NCI-H2171 treated with DMSO at 0.1 percent for 48 hours (cell line): ENCODE data around the gene INPP1.
A peak's percentile ranks its signal among the peaks of the same experiment; 100 is the strongest.

ENCODE experiments used
- DNase-seq: peaks from one replicate; lab custom pipeline; 2025; lab: John Stamatoyannopoulos, UW

Gene INPP1

DNA sequence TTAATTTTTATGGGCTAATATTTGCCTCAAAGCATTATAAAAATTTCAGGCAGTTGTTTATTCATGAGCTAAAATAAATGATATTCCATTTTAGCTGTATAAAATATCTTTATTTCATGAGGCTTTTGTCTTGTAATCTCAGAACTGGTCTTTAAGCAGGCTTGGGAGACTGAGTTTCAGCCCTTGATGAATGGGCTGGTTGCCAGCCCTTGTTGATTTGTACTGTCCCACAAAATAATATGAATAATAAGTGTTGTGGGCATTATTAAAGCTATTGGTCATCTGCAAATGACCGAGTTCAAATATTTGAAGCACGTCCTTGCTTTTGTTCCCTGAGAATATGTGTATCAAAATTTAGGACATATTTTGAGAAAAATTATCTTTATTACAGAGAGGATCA lies 18.2 kb downstream of the INPP1 start:
- no peak for DNase-seq

DNA sequence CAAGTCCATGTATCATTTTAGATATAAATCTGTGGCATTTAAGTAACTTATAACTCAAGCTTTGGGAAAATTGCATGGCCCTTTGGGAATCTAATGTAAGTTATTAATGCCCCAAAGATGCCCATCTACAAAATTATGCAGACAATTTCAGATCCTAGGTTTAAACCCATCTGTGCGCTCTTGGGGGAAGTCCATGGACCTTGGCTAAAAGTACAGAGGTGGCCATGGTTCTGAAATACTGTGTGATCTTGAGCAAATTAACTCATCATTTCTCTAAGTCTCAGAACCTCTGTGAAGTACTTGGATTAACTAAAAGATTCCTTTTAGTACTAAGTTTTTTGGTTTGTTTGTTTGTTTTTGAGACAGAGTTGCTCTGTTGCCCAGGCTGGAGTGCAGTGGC lies 19.5 kb downstream of the INPP1 start:
- DNase-seq: no peak

DNA sequence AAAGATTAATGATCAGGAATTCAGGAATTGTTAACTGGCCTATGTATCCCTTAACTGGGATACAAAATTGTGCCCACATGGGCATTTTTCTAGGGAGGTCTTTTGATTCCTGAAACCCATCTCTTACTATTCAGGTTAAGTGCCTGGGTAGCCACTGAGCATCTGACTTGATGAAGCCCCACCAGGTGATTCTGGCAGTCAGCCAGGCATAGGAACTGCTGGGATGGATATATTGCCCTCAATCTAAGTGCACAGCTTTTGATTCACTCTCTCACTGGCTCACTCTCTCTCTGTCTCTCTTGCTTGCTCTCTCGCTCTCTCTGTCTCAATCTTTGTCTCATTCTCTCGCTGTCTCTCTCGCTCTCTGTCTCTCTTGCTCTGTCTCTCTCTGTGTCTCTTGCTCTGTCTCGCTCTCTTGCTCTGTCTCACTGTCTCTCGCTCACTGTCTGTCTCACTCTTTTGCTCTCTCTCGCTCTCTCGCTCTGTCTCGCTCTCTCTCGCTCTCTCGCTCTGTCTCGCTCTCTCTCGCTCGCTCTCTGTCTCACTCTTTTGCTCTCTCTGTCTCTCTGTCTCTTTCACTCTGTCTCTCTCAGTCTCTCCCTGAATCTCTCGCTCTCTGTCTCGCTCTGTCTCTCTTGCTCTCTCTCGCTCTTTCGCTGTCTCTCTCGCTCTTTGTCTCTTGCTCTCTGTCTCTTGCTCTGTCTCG lies 22.3 kb downstream of the INPP1 start:
- peak; percentile 13 for DNase-seq

DNA sequence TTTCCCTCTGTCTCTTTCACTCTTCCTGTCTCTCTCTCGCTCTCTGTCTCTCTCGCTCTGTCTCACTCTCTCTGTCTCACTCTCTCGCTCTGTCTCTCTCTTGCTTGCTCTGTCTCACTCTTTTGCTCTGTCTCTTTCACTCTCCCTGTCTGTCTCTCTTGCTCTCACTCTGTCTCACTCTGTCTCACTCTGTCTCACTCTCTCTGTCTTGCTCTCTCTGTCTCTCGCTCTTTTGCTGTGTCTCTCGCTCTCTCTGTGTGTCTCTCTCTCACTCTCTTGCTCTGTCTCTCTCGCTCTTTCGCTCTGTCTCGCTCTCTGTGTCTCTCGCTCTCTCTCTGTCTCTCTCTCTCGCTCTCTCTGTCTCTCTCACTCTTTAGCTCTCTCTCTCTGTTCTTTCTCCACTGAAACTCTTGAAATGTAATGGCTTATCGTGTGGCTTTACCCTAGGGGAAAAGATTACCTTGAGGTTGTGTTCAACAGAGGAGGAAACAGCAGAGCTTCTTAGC lies 22.9 kb downstream of the INPP1 start:
- DNase-seq: no peak

DNA sequence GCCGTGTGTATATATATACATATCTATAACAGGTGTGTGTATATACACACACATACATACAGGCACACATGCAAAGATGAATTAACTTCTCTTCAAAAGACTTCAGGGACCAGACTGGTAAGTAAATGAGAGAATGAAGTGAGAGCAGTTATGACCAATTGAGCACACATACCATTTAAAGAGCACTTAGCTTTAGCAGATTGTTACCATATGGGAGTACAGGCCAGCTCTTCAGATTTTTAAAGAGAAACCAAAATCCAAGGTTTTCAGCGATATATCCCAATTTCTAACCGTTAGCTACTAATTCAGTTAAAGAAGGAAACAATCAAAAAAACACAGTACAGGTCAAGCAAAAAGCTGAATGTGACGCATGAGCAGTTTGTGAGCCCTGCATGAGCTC lies 23.7 kb downstream of the INPP1 start:
- no peak for DNase-seq

DNA sequence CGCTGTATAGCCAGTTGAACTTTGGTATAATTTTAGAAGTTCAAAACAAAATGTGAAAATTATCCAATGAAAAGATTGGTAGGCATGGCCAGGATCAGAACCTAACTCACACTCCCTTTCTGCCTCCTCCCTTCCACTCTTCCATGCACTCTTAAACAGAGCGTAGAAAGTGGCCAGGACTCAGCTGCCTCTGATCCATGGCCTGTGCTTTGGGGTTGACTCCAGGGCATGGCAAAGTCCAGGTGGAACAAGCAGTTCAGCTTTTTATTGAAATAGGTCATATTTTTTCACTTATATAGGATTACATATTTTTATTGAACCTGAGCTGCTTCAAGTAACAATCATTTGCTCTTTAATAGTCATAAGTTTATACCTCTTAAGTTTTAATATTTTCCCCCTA lies 26.2 kb downstream of the INPP1 start:
- no peak for DNase-seq

DNA sequence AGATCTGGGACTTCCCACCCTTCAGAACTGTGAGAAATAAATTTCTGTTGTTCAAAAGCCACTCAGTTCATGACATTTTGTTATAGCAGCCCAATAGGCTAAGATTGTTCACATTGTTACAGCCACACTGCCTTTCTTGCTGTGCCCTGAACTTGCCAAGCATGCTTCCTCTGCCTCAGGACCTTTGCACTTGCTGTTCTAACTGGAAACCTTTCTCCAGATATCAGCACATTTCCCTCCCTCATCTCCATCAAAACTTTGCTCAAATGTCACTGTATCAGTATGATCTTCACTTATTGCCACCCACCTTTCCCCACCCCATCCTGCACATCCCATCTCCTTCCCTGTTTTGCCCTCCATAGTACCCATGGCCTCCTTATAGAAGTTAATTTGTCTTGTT lies 32.7 kb downstream of the INPP1 start:
- no peak for DNase-seq

DNA sequence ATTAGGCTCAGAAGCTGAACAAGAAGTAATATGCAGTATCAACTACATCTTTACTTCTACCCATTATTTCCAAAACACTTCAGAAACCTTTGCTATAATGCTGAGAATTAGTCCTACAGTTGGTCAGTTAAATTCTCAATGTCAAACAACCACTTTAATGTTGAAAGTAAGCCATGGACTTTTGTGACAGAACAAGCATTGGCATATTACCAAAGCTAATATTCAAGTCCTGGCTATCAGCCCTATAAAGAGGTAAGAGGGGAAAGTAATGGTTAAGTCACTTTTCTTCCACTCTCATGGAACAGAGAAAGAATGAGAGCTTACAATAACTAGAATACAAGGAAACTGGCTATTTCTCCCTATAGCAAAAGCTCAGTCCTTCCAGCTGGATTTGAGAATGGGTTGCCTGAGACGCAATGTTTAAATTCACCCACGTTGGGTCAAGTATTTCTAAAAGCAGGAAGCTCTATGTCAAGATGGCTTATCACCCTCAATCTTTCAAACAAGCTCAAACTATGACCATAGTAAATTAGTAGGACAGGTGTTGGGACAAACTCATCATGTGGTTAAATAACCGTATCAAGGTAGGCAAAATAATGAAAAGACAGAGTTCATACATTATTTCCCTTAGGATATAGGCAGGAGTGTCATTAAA lies 33.3 kb downstream of the INPP1 start:
- no peak for DNase-seq

DNA sequence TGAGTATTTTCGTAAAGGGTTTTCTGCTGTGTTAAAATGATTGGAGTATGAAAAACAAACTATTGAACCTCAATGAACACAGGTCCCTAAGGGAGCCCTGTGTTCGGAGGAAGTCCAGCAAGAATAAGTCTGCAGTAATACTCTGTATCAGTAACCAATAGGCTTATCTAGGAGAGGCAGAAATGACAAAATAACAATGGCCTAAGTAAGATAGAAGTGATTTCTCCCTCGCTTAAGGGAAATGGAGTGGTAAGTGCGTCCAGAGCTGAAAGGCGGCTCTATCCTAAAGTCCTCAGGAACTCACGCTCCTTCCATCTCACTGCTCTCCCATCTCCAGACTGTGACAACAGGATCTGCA lies 35.5 kb downstream of the INPP1 start:
- no peak for DNase-seq

DNA sequence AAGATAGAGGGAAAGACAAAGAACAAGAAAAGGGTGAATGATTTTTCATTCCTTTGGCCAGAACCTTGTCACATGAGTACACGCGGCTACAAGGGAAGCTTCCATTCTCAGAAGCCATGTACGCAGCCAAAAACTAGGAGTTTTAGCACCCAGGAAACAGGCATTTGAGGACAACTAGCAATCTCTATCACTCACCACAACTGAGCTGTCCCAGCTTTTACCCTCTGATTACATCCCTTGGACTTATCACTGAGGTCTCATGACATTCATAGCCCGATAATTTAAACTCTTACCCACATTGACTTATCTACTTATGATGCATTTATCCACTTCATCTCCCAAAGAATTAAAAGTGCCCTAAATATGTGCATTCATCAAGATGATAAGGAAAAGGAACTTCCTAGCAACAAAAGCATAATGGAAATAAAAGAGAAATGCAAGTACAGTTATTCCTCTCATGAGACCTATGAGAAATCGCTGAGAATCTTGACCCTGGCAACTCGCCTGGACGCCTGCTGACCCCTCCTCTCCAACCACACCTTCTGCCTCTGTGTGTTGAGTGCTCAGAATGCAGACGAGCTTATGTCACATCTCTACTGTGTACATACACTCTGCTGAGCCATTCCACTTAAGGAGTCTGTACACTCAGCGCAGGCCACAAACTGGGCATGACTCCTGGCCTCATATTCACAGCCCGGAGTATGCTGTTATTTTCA lies 36.0 kb downstream of the INPP1 start:
- no peak for DNase-seq

DNA sequence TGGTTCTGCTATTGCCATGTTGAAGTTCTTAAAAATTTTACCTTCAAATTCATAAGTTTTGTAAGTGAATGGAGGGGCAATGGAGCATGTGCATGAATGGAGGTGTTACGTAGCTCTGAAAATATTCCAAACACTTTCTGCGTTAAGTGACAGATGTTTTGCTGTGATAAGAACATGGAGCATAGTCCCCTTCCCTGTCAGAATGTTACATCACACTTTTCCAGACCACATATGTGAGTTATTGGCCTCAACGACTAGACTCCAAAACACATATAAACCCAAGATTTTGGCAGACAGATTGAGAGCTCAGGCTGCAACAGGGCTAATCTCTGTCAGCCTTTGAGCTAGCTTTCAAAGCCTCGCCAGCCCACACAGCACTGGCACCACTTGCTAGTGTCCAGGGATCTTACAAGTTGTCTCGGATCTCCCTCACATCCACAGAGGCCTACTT lies 37.6 kb downstream of the INPP1 start:
- DNase-seq: no peak

DNA sequence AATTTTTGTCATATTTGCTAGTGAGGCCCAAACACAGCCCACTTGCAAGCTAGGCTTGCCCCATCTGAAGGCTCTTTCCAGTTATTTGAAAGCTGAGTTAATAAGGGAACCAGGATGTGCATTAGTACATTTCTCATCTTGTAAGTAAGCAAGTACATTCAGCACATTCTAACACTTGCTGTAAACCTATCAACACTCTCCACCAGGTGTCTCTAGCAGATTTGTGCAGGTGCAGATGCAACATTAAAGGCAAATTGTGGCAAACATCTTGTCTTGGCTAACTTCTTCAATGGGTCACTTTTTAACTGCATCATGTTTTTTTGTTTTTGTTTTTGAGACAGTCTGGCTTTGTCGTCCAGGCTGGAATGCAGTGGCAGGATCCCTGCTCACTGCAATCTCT lies 39.5 kb downstream of the INPP1 start:
- DNase-seq: peak; percentile 58

DNA sequence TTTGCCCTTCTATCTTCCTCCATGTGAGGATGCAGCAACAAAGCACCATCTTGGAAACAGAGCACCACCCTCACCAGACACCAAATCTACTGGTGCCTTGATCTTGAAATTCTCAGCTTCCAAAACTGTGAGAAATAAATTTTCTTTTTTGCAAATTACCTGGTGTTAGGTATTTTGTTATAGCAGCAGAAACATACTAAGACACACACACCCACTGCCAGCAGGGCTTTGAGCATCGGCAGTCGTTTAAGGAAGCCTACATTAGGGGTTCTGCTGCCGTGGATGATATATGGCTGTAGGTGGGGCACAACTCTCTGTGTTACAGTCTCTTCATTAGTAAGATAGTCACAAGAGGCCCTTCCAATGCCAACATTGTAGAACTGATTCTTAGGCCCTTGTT lies 44.0 kb downstream of the INPP1 start:
- no peak for DNase-seq

DNA sequence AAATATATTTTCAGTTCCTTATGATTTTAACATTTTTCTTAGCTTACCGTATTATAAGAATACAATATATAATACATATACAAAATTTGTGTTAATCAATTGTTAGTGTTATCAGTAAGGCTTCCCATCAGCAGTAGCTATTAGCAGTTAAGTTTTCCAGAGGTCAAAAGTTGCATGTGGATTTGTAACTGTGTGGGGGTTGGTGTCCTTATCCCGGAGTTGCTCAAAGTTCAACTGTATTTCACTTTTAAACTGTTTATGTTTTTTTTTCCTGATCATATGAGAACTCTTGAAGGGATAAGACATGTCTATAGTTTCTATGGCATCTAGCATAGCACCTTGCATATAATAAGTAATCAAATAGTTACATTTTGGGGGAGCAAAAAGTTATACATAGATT lies 52.9 kb downstream of the INPP1 start:
- no peak for DNase-seq

DNA sequence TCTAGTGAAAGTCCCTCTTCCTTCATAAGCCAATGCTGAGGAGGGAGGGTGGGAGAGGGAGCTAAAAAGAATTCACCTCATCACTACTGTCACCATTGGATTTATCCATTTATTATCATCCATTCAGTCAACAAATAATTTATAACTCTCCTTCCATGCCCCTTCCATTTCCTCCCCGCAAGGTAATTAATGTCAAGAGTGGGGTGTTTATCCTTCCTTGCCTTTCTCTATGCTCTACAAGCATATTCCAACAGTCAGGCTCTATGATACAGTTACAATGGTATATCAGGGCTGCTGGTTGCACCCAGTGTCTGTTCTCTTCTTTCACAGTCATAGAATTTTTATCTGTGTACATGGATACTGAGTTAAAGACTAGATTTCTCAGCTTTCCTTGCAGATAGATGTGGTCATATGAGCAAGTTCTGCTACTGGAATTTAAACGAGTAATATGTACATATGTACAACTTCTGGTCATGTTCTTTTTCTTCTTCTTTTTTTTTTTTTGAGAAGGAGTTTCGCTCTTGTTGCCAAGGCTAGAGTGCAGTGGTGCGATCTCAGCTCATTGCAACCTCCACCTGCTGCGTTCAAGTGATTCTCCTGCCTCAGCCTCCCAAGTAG lies 59.7 kb downstream of the INPP1 start:
- DNase-seq: no peak

DNA sequence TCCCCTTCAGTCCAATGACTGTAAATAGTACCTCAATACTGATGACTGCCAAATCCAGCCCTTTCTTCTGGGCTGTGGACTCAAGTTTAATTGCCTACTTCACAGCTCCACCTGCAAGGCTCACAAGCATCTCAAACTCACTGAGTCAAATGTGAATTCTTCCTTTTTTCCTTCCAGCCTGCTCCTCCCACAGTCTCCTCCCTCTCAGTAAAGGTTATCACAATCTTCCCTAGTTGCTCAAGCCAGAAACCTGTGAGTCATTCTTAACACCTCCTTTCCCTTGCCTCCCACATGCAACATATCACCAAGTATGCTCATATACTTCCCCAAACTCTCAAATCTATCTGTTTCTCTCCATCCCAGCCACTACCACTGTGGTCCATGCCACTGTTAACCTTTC lies 61.1 kb downstream of the INPP1 start:
- no peak for DNase-seq

DNA sequence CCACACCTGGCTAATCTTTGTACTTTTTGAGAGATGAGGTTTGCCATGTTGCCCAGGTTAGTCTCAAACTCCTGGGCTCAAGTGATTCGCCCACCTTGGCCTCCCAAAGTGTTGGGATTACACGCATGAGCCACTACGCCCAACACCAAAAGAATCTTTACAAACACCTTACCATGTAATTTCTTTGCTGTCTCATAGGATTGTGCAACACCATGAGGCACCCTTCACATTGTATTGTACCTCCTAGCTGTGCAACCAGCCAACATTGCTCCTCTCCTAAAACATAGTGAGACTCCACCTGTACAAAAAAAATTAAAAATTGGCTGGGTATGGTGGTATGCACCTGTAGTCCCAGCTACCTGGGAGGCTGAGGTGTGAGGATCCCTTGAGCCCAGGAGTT lies 61.7 kb downstream of the INPP1 start:
- no peak for DNase-seq

DNA sequence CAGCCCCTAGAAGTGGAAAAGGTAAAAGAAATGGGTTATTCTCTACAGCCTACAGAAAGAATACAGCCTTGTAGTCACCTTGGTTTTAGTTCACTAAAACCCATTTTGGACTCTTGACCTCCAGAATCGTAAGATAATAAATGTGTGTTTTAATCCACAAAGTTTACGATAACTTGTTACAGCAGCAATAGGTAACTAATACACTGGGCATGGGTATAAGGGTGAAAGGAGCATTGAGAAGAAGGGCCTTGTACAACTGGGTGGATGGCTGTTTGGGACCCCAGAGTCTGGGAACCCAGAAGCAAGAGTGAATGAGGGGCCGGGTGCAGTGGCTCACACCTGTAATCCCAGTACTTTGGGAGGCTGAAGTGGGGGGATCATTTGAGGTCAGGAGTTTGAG lies 62.6 kb downstream of the INPP1 start:
- DNase-seq: no peak

DNA sequence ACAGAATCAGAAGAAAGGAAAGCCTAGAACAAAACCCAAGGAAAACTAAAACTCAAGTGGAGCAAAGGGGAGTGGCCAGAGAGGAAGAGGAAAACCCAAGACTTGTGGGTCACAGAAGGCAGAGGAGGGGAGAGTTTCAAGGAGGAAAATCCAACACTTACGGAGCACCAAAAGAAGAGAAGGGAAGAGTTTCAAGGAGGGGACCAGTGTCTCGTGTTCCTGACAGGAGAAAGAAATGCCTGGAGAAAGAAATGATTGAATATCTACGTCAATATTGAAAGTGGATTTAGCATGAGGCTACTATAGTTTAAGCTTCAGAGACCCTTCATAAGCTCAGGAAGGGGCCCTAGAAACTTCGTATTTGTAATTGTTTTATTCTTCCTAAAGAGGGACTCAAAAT lies 63.4 kb downstream of the INPP1 start:
- no peak for DNase-seq

DNA sequence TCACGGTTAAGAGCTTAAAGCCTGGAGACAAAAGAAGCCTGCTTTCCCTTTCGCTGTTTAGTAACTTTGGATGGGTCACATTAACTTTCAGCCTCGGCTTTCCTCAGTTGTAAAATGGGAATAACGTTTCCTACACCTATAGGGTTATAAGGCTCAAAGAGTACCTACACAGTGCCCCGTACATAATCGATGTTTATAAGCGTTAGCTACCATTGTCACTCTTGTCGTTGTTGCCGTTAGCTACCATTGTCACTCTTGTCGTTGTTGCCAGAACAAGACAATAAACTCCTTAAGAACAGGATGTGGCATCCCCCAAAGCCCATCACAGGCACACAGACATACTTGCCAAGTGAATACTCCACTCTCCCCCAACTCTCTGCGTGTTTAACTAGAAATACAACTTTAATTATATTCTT lies 63.9 kb downstream of the INPP1 start:
- no peak for DNase-seq

DNA sequence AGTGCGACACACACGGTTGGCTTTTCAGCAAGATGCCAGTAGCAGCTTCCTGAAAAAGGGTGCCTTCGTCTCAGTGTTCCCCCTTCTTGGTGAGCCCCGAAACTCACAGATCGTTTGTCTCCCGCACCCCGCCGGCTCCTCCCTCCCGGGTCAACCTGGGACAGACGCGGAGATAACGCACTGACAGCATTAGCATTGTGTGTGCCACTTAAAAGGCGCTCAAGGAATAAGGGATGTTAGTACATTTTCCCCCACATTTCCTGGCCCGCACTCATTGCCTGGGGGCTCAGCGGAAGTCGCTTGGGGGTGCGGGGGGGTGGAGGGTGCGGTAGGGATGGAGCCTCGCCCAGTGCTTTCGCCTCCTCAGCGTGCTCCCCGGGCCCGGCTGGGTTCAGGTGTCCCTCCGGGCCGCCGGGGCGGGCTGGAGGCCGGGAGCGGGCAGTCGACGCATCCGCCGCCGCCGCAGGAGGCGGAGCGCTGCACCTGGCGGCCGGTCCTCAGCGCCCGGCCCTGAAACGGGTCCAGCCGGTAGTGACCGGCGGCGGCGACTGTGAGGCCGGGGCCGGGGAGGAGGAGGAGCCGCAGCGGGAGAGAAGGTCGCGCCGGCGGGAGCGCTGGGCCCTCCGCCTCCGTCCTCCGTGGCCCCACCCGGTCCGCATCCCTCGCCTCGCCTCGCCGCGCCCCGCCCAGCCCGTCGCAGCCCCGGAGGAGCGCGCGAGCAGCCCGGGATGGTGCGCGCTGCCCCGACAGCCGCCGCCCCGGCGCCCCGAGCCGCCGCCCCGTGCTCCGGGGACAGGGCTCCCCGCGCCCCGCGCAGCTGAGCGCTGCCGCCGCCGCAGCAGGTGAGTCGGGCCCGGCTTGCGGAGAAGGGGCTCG lies 64.5 kb downstream of the INPP1 start, which contains the start of gene MFSD6:
TSS of gene MFSD6 (plus strand) at position 694 of the 876 bp plus-strand sequence. CDS start 27,675 bp downstream, outside the sequence.
- DNase-seq: peak; percentile 51
